IMR-90 (cell line): ENCODE data around the gene GLP2R.

Experiments
- CEBPB ChIP-seq: IDR thresholded peaks from 2 replicates; pipeline ENCODE4 v1.6.1; 2012; ENCODE audit warnings: low read depth, low read length, improper control_type of control experiment
- CTCF ChIP-seq: conservative IDR thresholded peaks from 2 replicates; pipeline ENCODE4 v1.5.1; 2012; ENCODE audit warnings: mild to moderate bottlenecking, low read depth, low read length, improper control_type of control experiment
- ELK1 ChIP-seq: fragments of 150-350 bp; IDR thresholded peaks from 2 replicates; pipeline ENCODE4 v1.6.1; 2016; ENCODE audit warnings: low read depth, mild to moderate bottlenecking, low read length, moderate library complexity, borderline replicate concordance
- FOS ChIP-seq: fragments of 150-350 bp; IDR thresholded peaks from 2 replicates; pipeline ENCODE4 v1.6.1; 2016; ENCODE audit warnings: low read depth, low read length
- MAFK ChIP-seq: IDR thresholded peaks from 2 replicates; pipeline ENCODE4 v1.6.1; 2012; ENCODE audit warnings: low read depth, low read length, improper control_type of control experiment
- NFE2L2 ChIP-seq: fragments of 150-350 bp; IDR thresholded peaks from 2 replicates; pipeline ENCODE4 v1.6.1; 2016; ENCODE audit warnings: low read depth, mild to moderate bottlenecking, low read length
- POLR2A ChIP-seq: IDR thresholded peaks from 2 replicates; pipeline ENCODE4 v1.6.1; 2012; ENCODE audit warnings: mild to moderate bottlenecking, low read depth, low read length
- RAD21 ChIP-seq: IDR thresholded peaks from 2 replicates; pipeline ENCODE4 v1.6.1; 2012; ENCODE audit warnings: low read length, improper control_type of control experiment
- RCOR1 ChIP-seq: IDR thresholded peaks from 2 replicates; pipeline ENCODE4 v1.6.1; 2012; ENCODE audit warnings: mild to moderate bottlenecking, low read length, improper control_type of control experiment; ENCODE audit not compliant: insufficient replicate concordance
- RFX5 ChIP-seq: IDR thresholded peaks from 2 replicates; pipeline ENCODE4 v1.8.0; 2012; ENCODE audit warnings: low read depth, mild to moderate bottlenecking, low read length, moderate library complexity
- SMC3 ChIP-seq: fragments of 150-350 bp; IDR thresholded peaks from 2 replicates; pipeline ENCODE4 v1.6.1; 2016; ENCODE audit warnings: low read depth, mild to moderate bottlenecking, antibody characterized with exemption, low read length, moderate library complexity

GRCh38 chr17:9802294-9802693 lies 23.4 kb upstream of the GLP2R start:
- TF ChIP-seq CTCF (no peak), NFE2L2 (no peak), POLR2A (no peak), RFX5 (no peak), ELK1 (no peak), MAFK (no peak), RAD21 (no peak), SMC3 (no peak), FOS (no peak), CEBPB (no peak), RCOR1 (no peak)
